Astrocyte (in vitro differentiated cells and primary cell): ENCODE results near the gene ASCL5. TPM values are rescaled to one million over a fixed set of nuclear protein-coding genes. Genes with fewer than 3 reads are reported as not detected.

Experiments
- DNase-seq: peaks from one replicate; pipeline ENCODE4 v3.0.0-alpha.2; 2010; ENCODE audit warnings: low read depth
- FAIRE-seq: peaks from 2 replicates; lab custom pipeline; 2011; peaks lifted over from hg19 to GRCh38; lab: Jason Lieb, UNC
- H2AFZ ChIP-seq: 2 replicates; pipeline ENCODE4 v1.6.0; 2012; ENCODE audit warnings: low read depth, low read length, inconsistent platforms
- H3K27ac ChIP-seq: 2 replicates; pipeline ENCODE4 v1.5.1; 2011; ENCODE audit warnings: low read depth, low read length, inconsistent platforms
- H3K27me3 ChIP-seq: 2 replicates; pipeline ENCODE4 v1.6.0; 2011; ENCODE audit warnings: low read length, inconsistent platforms; ENCODE audit not compliant: insufficient read depth
- H3K36me3 ChIP-seq: 2 replicates; pipeline ENCODE4 v1.5.1; 2011; ENCODE audit warnings: low read length, inconsistent platforms; ENCODE audit not compliant: insufficient read depth
- H3K4me1 ChIP-seq: 2 replicates; pipeline ENCODE4 v1.5.1; 2011; ENCODE audit warnings: low read length, inconsistent platforms; ENCODE audit not compliant: insufficient read depth
- H3K4me2 ChIP-seq: 2 replicates; pipeline ENCODE4 v1.6.0; 2012; ENCODE audit warnings: low read length, inconsistent platforms
- H3K4me3 ChIP-seq: 2 replicates; pipeline ENCODE4 v1.5.1; 2011; ENCODE audit warnings: low read depth, mild to moderate bottlenecking, low read length, inconsistent platforms; ENCODE audit not compliant: insufficient read depth
- H3K79me2 ChIP-seq: 2 replicates; pipeline ENCODE4 v1.6.0; 2012; ENCODE audit warnings: mild to moderate bottlenecking, low read length, inconsistent platforms; ENCODE audit not compliant: insufficient read depth
- H3K9ac ChIP-seq: 2 replicates; pipeline ENCODE4 v1.6.0; 2012; ENCODE audit warnings: mild to moderate bottlenecking, low read length, inconsistent platforms
- H3K9me3 ChIP-seq: 2 replicates; pipeline ENCODE4 v1.5.1; 2012; ENCODE audit warnings: low read depth, mild to moderate bottlenecking, low read length, inconsistent platforms; ENCODE audit not compliant: insufficient read depth
- H4K20me1 ChIP-seq: 2 replicates; pipeline ENCODE4 v1.6.0; 2012; ENCODE audit warnings: low read length, inconsistent platforms; ENCODE audit not compliant: insufficient read depth
- H3K27ac Mint-ChIP-seq: one replicate; pipeline ENCODE4 v1.8.0; 2021; ENCODE audit warnings: mild to moderate bottlenecking, mixed read lengths; ENCODE audit not compliant: unreplicated experiment
- H3K27me3 Mint-ChIP-seq: one replicate; pipeline ENCODE4 v1.8.0; 2021; ENCODE audit warnings: low read depth, mixed read lengths; ENCODE audit not compliant: unreplicated experiment
- H3K36me3 Mint-ChIP-seq: one replicate; pipeline ENCODE4 v1.8.0; 2021; ENCODE audit warnings: low read depth, mixed read lengths; ENCODE audit not compliant: unreplicated experiment
- H3K4me1 Mint-ChIP-seq: one replicate; pipeline ENCODE4 v1.8.0; 2021; ENCODE audit warnings: low read depth, mixed read lengths; ENCODE audit not compliant: unreplicated experiment
- H3K4me3 Mint-ChIP-seq: one replicate; pipeline ENCODE4 v1.8.0; 2021; ENCODE audit warnings: mild to moderate bottlenecking, moderate library complexity, mixed read lengths; ENCODE audit not compliant: unreplicated experiment
- H3K9me3 Mint-ChIP-seq: one replicate; pipeline ENCODE4 v1.8.0; 2021; ENCODE audit warnings: mild to moderate bottlenecking, mixed read lengths; ENCODE audit not compliant: unreplicated experiment
- EZH2 ChIP-seq: IDR thresholded peaks from 2 replicates; pipeline ENCODE4 v1.6.1; 2012; ENCODE audit warnings: mild to moderate bottlenecking, low read length, inconsistent platforms; ENCODE audit not compliant: insufficient read depth
- total RNA-seq: library from RNA; stranded (reverse); gene quantifications from 2 replicates; pipeline ENCODE4 v1.2.1, GENCODE V29; 2021
- TF ChIP-seq, protein P1 (sequence below): IDR thresholded peaks from 2 replicates; pipeline ENCODE4 v1.5.1; 2011; ENCODE audit warnings: low read depth, mild to moderate bottlenecking, inconsistent platforms, low read length, moderate library complexity; ENCODE audit not compliant: insufficient read depth

Gene ASCL5
- total RNA-seq, 1 donor from 2014 or later, result not detected

DNA sequence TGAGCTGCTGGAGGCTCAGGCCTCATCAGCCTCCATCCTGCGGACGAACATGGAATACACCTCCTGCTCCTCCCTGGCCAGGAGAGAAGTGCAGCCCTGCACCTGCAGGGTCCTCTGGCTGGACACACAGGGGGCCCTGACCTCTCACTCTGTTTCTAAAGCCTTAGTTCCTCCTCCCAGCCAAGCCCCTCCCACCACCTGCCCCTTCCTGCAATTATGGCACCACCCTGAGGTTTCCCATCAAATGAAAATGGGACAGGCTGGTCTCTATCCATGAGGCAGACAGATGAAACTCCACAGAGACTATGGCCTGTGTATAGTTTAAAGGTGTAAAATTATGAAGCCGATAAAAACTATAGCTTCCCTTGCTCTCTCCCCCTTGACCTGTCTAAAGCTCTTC is 57.3 kb downstream of the ASCL5 start:
- Histone ChIP-seq H3K9me3 (no peaks in the 10 kb centered on the region), H3K79me2 (no peaks in the 10 kb centered on the region), H3K27ac (no peak overlapping the region), H3K4me3 (no peak overlapping the region), H2AFZ (no peak overlapping the region), H3K4me1 (no peaks in the 10 kb centered on the region), H3K4me2 (no peak overlapping the region), H4K20me1 (no peaks in the 10 kb centered on the region), H3K36me3 (no peaks in the 10 kb centered on the region), H3K9ac (no peak overlapping the region), H3K27me3 (peaks cover 23% of the 10 kb centered on the region)
- H3K36me3 Mint-ChIP-seq, result no peaks in the 10 kb centered on the region
- peaks cover 53% of the 10 kb centered on the region for H3K27me3 Mint-ChIP-seq
- FAIRE-seq, result no peak
- no peak overlapping the region for H3K4me3 Mint-ChIP-seq
- H3K9me3 Mint-ChIP-seq, result no peaks in the 10 kb centered on the region
- H3K27ac Mint-ChIP-seq, result no peak overlapping the region
- H3K4me1 Mint-ChIP-seq, result peaks cover 4% of the 10 kb centered on the region
- DNase-seq, result no peak
- TF ChIP-seq, protein P1, sequence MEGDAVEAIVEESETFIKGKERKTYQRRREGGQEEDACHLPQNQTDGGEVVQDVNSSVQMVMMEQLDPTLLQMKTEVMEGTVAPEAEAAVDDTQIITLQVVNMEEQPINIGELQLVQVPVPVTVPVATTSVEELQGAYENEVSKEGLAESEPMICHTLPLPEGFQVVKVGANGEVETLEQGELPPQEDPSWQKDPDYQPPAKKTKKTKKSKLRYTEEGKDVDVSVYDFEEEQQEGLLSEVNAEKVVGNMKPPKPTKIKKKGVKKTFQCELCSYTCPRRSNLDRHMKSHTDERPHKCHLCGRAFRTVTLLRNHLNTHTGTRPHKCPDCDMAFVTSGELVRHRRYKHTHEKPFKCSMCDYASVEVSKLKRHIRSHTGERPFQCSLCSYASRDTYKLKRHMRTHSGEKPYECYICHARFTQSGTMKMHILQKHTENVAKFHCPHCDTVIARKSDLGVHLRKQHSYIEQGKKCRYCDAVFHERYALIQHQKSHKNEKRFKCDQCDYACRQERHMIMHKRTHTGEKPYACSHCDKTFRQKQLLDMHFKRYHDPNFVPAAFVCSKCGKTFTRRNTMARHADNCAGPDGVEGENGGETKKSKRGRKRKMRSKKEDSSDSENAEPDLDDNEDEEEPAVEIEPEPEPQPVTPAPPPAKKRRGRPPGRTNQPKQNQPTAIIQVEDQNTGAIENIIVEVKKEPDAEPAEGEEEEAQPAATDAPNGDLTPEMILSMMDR, result no peak

DNA sequence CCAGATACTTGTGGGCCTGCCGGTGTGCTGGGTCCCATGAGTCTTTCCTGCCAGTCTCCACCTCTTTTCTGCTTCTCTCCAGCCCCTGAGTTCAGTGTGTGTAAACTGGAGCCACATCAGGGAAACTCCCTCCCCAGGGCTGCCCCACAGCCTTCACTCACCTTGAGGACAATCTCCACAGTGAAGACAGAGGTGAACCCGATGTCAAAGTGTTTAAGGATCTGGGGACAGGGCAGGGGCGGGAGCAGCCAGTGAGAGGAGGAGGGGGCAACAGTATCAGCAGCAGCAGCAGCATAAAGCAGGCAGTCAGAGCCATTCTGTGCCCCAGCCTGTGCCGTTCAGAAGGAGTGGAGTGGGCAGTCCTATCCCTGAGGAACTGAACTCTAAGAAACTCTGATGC is 58.0 kb downstream of the ASCL5 start:
- Mint-ChIP-seq H3K36me3 (no peaks in the 10 kb centered on the region), H3K9me3 (no peaks in the 10 kb centered on the region), H3K4me1 (peaks cover 4% of the 10 kb centered on the region), H3K27me3 (peaks cover 56% of the 10 kb centered on the region), H3K27ac (no peak overlapping the region), H3K4me3 (no peak overlapping the region)
- no peak overlapping the region for H3K4me3 ChIP-seq
- H4K20me1 ChIP-seq, result no peaks in the 10 kb centered on the region
- FAIRE-seq (no peak), DNase-seq (no peak)
- H3K4me2 ChIP-seq, result no peak overlapping the region
- peaks cover 27% of the 10 kb centered on the region for H3K27me3 ChIP-seq
- no peak overlapping the region for H3K27ac ChIP-seq
- no peaks in the 10 kb centered on the region for H3K9me3 ChIP-seq
- no peak overlapping the region for H2AFZ ChIP-seq
- no peak for TF ChIP-seq EZH2
- TF ChIP-seq, protein P1, result no peak
- no peak overlapping the region for H3K9ac ChIP-seq
- H3K79me2 ChIP-seq, result no peaks in the 10 kb centered on the region
- H3K36me3 ChIP-seq, result no peaks in the 10 kb centered on the region
- H3K4me1 ChIP-seq, result no peaks in the 10 kb centered on the region

DNA sequence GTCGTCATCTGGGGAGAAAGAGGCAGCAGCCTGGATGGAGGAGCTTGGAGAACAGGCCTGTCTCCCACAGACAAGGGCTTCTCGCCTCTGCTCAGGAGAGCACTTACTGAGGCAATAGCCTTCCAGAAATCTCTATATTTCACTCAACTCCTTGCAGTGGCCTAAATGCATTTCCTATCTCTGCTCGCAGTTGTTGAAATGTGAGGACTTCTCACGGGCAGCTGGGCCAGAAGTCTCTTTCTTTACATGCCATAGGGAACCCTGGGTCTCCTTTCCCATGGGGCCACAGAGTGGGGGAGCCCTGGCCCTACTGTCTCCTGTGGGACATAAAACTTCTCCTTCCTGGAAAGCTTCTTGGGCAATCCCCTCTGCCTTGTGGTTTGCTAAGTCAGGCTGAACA is 60.0 kb downstream of the ASCL5 start:
- TF ChIP-seq, protein P1, result no peak
- no peak for TF ChIP-seq EZH2
- Histone ChIP-seq H3K4me2 (no peak overlapping the region), H3K9ac (no peak overlapping the region), H3K27me3 (peaks cover 31% of the 10 kb centered on the region), H3K4me1 (no peaks in the 10 kb centered on the region), H3K27ac (no peak overlapping the region), H3K79me2 (no peaks in the 10 kb centered on the region), H3K9me3 (no peaks in the 10 kb centered on the region), H3K4me3 (no peak overlapping the region), H3K36me3 (no peaks in the 10 kb centered on the region), H4K20me1 (no peaks in the 10 kb centered on the region), H2AFZ (no peak overlapping the region)
- Mint-ChIP-seq H3K27ac (no peak overlapping the region), H3K27me3 (peaks cover 48% of the 10 kb centered on the region), H3K4me1 (peaks cover 2% of the 10 kb centered on the region), H3K9me3 (no peaks in the 10 kb centered on the region), H3K4me3 (no peak overlapping the region), H3K36me3 (no peaks in the 10 kb centered on the region)
- FAIRE-seq (no peak), DNase-seq (no peak)
